NCI-H2227 (cell line): ENCODE results near the gene KY.
A peak's percentile ranks its signal among the peaks of the same experiment; 100 is the strongest.

ENCODE experiments used
- DNase-seq: peaks from one replicate; lab custom pipeline; 2025; ENCODE audit not compliant: unreplicated experiment; lab: John Stamatoyannopoulos, UW

The KY gene

GRCh38 chr3:134675726-134676256 lies 25.0 kb upstream of the KY start:
- DNase-seq: no peak

- no peak for DNase-seq
These were observed 21.7 kb upstream of the KY start for GRCh38 chr3:134672571-134672970.

GRCh38 chr3:134667956-134668355 lies 17.1 kb upstream of the KY start:
- no peak for DNase-seq

- no peak for DNase-seq
These were observed 16.6 kb upstream of the KY start for GRCh38 chr3:134667406-134667805.

GRCh38 chr3:134666885-134667284 lies 16.1 kb upstream of the KY start:
- no peak for DNase-seq

GRCh38 chr3:134666466-134666865 lies 15.6 kb upstream of the KY start:
- no peak for DNase-seq

GRCh38 chr3:134666052-134666451 lies 15.2 kb upstream of the KY start:
- DNase-seq: no peak

- no peak for DNase-seq
These were observed 14.4 kb upstream of the KY start for GRCh38 chr3:134665243-134665642.

GRCh38 chr3:134663721-134664456 lies 13.1 kb upstream of the KY start:
- no peak for DNase-seq

- no peak for DNase-seq
These were observed 9.2 kb upstream of the KY start for GRCh38 chr3:134660046-134660441.

GRCh38 chr3:134659391-134660045 lies 8.7 kb upstream of the KY start:
- DNase-seq: no peak

- no peak for DNase-seq
These were observed 7.7 kb upstream of the KY start for GRCh38 chr3:134658555-134658954.

- DNase-seq: no peak
These were observed 5.5 kb upstream of the KY start for GRCh38 chr3:134656211-134656800.

- DNase-seq: no peak
These were observed 4.9 kb upstream of the KY start for GRCh38 chr3:134655706-134656105.

- DNase-seq: no peak
These were observed 3.2 kb upstream of the KY start for GRCh38 chr3:134654031-134654430.

- no peak for DNase-seq
These were observed 2.2 kb upstream of the KY start for GRCh38 chr3:134652886-134653630.

- DNase-seq: no peak
These were observed 1.6 kb upstream of the KY start for GRCh38 chr3:134652409-134652831.

GRCh38 chr3:134651347-134652041 lies 672 bp upstream of the KY start:
- DNase-seq: peak; percentile 8

- no peak for DNase-seq
These were observed 1.6 kb downstream of the KY start for GRCh38 chr3:134649106-134649705.
